ENCODE data around the gene RBP2.
A peak's percentile ranks its signal among the peaks of the same experiment; 100 is the strongest.
"Not testable (repeated sequence)": the region's sequence is repeated elsewhere in the genome, so short reads cannot be mapped to it uniquely, and the experiment has no call there.

RBP2 gene

DNA sequence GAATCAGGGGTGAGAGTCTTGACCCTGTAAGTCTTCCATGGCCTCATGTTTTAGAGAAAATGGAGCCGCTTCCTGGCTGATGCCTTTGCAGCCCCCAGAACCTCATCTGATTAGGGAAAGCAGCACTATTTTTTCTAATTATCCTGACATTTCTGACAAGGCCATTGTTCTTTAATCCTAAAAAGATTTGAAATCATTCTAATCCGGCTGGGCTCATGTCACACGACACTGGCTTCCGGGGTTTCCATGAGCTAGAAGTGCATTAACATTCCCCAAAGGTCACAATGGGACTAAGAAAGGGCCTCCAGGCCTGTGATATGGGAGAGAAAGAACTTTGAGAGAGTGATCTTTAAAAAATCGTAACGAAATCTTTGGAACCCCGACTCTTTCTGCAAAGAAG, 33.1 kb downstream of the RBP2 start:
- DNase-seq: no peak

DNA sequence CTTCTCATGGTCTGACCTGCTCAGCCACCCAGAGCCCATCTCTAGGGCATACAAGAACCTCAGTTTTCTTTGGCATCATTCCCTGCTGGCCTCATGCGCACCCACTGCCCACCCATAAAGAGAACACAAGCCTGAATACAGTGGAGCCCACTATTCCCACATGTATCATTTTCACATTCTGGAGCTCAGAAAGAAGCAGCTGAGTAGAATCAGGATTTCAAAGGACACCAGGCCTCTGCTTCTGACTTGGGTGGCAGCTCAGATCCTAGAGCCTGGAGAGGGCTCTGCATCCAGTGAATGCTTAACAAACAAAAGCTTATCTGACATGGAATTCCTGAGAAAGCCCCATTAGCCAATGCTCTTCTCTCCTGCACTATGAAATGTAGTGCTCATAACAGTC, 34.7 kb downstream of the RBP2 start:
- DNase-seq: no peak

DNA sequence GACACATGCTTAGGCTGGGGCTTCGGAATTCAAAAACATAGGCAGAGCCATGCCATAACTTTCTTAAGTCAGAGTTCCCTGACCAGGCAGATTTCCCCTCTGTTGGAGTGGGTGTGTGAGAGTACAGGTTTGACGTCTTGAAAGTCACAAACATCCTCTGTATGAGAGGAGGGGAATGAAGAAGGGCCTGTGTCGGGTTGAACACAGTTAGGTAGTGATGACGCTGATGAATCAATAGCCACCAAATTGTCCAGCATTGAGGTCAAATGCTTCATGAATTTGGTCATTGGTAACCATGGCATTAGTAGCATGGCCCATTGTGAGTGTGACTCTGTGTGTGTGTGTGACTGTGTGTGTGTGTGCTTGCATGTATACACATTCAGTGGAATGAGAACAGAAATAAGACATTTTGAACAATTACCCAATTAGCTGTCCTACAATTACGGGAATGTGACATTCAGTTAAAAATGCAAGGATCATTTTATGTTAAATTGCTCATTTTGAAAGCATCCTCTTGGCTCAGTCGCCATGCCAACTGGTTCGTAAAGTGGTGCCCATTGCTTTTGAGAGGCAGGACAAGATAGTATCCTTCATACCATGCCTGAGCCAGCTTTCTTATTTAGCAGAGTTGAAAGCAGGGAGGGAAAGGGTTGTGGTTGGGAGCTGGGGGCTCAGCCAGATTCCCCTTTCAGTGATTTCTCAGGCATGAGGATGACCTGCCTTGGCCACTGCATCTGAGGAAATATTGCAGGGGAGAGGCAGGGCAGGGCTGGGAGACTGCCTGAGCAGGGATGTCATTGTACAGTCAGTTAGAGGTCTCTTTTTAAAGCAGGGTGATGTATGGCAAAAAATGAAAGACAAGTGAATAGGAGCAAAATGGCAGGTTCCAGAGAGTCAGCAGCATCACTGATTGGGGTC, 35.4 kb downstream of the RBP2 start:
- no peak for DNase-seq

DNA sequence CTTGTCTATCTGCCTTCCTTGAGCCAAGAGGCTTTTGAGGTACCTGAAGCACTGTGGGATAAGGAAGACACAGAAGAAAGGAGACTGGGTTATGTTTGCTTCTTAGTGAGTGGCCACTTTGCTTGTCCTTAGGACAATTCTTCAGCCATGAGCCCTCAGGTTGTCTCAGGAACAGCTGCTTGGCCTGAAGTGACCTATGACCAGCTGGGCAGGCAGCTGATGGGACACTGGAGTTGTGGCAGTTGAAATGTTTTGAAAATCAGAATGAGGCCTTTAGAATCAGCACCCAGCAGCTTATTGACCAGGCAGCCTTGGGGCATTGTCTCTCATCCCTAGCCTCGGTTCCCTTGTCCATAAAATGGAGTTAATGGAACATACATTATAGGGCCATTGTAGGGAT, 37.0 kb downstream of the RBP2 start:
- DNase-seq: no peak

DNA sequence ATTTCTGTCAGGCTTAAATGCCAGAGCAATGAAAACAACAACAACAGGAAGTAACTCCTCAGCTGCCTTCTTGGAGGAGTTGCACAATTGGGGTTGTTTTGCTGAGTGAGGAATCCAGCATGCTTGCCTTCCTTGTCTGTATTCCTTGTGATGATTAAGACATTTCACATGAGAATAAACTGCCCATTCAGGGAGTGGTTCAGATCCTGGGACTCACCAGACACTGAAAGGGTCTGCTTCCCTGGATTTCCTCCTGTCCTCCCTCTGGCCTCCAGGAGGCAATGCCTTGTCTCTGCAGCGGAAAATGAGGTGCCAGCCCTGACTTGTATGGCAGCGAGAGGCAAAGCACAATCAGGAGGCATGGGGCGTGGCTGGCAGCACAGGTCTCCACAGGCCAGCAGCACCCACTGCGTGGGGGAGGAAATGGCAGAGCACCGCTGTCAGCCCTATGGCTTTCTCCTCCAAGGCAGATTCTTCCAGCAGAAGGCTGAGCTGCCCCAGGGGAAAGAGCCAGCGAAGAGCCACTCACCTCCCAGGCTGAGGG, 41.5 kb downstream of the RBP2 start:
- DNase-seq: no peak

DNA sequence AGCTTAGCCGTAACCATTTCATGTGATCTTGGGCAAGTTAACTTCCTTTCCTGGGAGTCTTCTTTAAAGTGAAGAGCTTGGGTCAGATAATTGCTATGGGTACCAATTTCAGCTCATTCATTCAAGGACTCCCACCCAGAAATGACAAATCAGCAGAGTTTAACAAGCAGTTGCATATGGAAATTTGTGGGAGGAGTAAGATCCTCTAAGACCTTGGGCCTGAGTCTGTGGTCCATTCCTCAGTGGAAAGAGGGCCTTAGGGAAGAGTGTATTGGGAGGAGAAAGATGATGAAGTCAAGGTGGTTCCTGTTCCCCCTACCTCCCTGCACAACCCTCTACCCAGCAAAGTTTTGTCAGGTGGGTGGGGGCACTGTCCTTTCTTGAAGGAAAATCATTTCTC, 42.1 kb downstream of the RBP2 start:
- DNase-seq: no peak

DNA sequence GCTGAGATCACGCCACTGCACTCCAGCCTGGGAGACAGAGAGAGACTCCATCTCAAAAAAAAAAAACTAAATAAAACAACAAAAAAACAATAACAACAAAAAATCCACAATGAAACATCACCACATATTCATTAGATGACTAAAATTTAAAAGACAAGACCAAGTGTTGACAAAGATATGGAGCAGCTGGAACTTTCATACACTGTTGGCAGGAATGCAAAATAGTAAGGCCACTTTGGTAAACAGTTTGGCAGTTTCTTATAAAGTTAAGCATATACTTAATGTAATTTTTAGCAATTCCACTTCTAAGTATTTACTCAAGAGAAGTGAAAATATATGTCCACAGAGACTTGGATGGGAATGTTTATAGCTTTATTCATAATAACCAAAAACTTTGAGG, 43.2 kb downstream of the RBP2 start:
- no peak for DNase-seq

DNA sequence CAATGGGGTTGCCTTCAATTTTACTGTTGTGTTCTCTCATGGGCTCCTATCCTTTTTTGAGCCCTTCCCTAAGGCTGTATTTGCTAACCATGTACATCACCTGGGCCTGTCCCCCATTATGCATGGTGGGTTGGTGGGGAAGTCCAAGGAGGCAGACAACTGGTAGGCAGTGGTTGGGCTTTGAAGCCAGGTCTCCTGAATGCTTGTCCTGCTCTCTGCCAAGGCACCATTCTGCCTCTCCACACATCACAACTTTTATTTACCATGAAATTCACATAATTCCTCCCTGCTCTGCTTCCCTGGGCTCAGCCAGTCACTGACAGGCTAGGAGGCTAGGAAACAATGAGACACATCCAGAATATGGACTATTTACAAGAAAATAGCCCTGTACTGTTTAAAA, 45.8 kb downstream of the RBP2 start:
- no peak for DNase-seq

DNA sequence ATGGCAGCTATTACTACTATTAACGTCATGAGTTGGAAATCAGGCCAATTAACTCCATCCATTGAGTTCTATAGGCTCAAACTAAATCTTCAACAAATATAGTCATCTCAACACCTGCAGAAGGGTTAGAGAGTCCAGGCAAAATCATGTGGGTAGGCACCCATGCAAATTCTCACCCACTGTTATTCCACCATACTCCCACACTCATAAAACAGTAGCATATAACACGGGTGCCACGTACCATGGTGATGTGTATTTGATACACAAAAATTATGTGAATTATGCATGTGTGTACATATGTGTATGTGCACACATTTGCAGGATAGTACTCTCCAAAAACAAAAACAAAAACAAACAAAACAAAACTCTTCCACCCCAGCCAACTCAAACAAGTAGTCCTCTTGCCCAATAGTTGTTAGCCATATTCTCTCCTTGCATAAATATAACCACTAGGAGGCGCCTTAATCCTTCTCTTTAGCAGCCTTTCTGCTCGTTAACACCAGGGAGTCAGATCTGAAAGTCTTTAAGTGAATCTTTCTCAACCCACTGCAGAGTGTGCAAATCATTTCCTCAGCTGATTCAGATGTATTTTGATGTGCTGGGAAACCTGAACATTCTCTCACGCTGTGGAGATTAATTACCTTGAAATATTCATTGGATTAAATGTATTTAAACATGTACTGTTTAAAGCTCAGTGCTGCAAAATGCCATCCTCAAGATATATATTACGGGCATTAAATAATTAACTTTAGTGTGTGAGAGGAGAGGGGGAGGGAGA, 48.8 kb downstream of the RBP2 start:
- peak in 4 of 51 donors; percentile 19 to 78 (median 36) for DNase-seq

DNA sequence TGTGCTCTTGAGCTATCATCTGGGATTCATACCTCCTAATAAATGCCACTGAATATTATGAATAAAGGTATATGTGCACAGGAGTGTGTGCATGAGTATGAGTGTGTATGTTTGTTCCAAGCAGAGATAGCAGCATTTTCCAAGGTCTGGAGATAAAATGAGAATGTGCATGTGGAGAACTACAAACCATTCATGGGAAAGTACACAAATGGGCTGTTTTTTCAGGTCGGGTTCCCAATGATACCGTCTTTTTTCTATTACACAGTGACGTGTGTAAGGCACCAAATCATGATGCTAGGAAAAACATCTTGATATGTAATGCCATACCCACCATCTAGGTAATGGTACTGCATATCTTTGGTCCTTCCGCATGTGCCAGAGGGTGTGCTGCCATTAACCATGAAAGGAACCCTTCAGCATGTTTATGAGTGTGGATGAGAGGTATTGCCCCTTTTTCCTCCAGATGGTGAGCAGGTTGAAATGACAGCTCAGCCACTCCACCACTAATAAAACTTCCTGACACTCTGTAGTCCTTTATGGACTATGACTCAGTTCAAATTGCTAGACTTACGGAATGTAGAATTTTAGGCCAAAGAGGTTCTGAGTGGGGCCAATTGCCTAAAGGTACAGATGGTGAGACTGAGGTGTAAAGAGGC, 50.4 kb downstream of the RBP2 start:
- DNase-seq: no peak

DNA sequence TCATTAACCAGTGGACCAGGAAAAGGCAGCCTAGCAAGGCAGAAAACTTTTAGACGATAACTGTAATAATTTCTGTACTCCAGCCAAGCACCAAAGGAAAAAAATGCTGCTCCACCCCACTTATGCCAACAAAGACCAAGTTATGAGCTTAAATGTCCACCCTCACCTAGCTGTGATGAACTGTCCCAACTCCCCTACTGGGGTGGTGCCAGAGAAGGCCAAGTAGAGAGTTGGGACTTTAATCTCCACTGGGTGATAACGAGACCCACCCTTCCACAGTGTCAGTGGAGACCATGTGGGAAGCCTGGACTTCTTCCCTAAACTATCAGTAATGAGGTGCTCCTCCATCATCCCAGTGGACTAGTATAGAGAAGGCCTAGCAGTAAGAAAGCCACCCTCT, 53.1 kb downstream of the RBP2 start:
- no peak for DNase-seq

DNA sequence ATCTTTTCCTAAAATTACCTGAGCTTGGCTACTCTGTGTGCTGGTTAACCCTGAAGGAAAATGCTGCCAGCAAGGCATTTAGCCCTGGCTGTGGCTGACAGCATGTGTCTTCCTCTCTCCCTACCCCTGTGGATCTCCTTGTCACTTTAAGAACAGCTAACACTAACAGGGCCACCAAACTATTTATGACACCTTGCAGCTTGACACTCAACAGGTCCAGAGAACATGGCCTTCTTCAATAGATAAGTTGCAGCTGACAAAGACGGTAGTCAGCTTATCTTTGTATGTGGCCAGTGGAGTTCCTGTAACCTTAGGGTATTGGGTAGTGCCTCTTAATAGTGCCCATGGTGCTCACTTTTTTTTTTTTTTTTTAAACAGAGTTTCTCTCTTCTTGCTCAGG, 54.9 kb downstream of the RBP2 start:
- DNase-seq: no peak

DNA sequence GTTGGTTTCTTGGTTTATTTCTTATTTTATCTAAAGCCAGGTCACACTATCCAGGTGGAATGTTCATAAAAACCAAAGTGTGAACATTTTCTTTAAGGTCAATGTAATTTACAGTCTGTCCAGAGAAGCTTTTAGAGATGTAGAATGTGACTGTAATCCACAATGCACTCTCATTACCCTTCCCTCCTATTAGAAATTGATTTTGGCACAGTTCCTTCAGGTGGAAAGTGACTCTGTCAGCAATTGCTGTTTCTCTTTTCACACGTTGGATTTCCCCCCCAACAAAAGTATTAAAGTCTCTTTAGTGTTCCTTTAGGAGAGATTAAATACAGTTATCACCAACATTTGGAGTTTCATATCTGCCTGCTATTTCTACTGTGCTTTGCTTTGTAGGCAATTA, 55.3 kb downstream of the RBP2 start:
- DNase-seq: no peak

DNA sequence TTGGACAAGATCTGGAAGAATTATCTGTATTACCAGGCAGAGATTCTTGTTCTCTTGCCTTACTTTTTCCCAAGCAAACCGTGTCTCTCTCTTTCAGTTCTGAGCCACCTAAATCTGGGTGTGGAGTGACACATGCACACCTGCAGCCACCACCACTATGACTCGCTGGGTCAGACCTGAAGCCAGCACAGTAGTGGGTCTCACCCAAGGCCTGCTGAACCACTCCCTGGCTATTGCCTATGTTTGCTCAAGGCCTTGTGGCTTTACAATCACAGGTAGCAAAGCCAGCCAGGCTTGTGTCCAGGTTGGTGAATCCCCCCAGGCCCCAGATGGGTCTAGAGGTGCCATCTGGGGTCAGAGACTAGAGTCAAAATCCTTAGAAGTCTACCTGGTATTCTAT, 58.2 kb downstream of the RBP2 start:
- no peak for DNase-seq

DNA sequence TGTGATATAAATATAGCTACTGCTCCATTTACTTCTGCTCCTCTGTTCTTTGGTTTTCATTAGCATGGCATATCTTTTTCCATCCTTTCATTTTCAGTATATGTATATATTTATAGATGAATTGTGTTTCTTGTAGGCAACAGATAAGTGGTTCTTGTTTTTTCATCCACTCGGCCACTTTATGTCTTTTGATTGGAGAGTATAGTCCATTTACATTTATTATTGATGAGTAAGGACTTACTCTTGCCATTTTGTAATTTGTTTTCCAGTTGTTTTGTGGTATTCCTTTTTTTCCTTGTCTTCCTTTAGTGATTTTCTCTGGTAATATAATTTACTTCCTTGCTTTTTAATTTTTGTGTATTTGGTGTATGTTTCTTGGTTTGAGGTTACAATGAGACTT, 60.0 kb downstream of the RBP2 start:
- no peak for DNase-seq

DNA sequence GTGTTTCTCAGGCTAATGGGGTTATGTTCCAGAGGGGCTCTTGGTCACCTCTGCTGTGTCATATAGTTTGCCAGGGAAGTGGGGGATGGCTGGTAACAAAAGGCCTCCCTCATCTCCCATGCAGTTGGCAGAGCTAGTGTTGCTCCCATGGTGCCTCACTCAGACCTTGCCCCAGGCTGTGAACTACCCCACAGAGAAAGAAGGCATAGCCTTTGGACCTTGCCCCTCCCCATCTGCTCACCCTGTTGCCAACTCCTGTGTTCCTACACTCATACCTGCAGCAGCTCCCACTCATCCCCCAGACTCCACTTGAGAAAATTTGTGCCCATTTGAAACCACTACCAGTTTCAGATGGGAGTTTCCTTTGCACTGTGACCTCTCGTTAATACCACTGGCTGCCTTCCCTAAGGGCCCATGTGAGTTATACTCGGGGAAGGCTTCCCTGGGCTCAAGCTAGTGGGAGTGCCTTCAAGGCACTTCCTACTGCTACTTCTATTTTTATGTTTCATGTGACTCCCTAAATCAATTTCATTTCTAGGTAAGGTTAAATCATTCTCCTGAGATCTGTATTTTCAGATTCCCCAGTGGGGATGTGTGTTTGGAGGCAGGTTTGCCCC, 61.6 kb downstream of the RBP2 start:
- no peak for DNase-seq

DNA sequence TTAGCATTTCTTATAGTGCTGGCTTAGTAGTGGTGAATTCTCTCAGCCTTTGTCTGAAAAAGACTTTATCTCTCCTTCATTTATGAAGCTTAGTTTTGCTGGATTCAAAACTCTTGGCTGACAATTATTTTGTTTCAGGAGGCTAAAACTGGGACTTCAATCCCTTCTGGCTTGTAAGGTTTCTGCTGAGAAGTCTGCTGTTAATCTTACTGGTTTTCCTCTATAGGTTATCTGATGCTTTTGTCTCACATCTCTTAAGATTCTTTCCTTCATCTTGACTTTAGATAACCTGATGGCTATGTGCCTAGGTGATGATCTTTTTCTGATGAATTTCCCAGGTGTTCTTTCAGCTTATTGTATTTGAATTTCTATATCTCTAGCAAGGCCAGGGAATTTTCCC, 63.4 kb downstream of the RBP2 start:
- DNase-seq: not testable (repeated sequence)
